Glomerular endothelial cell (primary cell): ENCODE measurements around the gene SPACA7. TPM values are rescaled to one million over a fixed set of nuclear protein-coding genes. Genes with fewer than 3 reads are reported as not detected.

Experiments
- DNase-seq: peaks from one replicate; pipeline ENCODE4 v3.0.0-alpha.2; 2011; ENCODE audit warnings: low read depth, low spot score; ENCODE audit errors: extremely low read depth
- total RNA-seq: library from RNA; depleted of rRNA; stranded (reverse); fragments of >200 nt; gene quantifications from 2 replicates; pipeline ENCODE4 v1.2.3, GENCODE V29; 2015

The SPACA7 gene, protein sequence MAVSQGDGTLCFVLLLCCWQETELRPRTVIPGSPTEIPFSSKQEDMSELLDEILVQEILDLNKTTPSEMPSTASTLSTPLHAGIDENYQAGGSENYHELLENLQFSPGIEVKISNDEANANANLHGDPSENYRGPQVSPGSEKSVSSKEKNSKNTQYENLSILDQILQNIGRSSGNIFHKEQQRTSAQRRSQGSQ
- total RNA-seq = not detected in 2 replicates

DNA sequence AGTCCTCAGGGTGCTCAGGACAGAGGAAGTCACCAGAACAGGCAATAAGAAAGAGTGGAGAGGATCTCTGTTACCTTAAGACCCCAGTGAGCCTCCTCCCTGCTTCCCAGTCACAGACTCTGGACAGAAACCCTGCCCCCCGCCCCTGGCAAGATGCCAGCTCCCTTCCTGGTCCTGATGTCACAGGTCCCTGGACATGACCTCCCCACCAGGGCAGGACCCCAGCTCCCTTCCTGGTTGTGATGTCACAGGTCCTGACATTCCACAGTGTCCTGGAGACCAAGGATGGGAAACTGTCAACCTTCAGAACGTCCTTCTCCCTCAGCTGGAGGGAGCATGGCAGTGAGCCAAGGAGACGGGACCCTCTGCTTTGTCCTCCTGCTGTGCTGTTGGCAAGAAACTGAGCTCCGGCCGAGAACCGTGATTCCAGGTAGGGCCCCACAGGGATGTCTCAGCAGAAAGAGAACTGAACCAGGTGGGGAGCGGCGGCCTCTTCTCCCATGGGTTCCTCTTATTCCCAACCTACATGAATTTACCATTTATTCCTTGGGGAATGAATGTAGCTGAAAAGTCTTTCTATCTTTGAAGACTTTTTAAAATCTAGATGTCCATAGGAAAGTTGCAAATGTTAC is at the start of gene SPACA7:
TSS of gene SPACA7 (plus strand) at position 306 of the 632 bp plus-strand sequence. CDS start at position 337, 31 bp downstream.
- DNase-seq = no peak

DNA sequence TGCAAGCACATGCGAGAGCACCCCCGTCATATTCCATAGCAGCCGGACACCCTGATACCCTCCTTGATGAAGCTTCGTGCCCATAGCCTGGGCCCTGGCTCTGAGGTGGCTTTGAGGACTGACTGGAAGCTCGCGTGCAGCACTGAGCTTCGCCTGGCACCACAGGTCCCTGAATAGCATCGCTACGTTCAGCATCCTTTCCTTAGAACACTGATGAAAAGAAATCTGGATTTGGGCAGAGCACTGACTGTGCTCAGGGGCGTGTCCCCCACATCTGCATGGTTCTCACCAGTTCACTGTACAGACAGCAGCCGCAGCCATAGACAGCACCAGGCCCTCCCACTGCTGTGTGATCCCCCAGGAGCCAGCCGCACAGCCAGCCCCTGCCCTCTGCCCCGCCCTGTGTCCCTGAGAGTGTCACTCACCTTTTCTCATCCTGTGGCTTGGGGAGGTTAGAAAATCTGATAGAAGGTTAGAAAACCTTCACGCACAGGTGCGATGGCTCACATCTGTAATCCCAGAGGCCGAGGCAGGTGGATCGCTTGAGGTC is 49.3 kb upstream of the SPACA7 start:
- no peak for DNase-seq

DNA sequence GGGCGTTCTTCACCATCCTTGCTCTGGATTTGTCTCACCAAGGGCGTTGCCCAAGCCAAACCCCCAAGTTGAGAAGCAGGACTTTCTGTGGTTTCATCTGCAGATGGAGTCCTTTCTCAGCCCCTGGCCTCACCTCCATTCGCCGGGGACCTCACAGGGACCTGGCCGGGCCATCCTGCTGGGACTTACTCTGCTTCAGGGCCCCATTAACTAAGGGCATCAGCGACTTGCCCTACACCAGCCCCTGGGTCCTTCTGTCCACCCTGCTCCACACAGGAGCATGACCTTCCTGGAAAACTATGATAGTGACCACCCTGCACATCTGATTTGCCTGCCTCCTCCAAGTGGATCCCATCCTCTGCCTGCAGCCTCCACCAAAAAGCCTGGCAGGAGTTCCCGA is 47.2 kb upstream of the SPACA7 start:
- no peak for DNase-seq

DNA sequence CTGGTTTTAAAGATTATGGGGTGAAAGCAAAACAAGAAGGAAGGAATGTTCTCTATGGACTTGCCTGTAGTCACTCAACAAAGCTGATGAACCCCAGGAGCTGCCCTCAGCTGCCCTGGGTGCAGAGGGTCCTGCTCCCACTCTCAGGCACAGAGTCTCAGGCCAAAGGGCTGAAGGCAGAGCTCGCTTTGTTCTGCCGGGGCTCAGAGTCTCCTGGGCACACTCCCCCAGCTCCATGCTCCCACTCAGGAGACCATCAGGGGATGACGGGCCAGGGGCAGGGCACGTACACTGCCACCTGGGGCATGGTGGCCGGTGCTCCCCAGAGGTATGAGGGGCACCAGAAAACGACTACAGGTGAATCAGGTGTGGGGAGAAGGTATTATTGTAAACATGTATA is 46.8 kb upstream of the SPACA7 start:
- no peak for DNase-seq

DNA sequence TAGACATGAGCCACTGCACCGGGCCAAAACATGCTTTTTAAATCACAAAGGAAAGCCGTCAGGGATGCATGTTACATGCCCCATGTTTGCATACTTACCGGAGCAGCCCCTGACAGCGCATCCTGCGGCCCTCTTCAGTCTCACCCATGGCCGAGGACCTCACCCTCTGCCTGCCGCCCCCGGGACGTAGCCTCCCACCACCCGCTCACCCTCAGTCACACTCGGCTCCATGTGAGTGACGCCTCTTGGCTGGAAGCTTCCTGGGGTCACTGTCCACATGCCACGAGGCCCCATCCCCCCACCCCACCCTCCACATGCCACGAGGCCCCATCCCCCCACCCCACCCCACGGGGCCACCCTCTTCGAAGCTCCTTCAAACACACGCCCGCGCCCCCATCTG is 46.1 kb upstream of the SPACA7 start:
- no peak for DNase-seq

DNA sequence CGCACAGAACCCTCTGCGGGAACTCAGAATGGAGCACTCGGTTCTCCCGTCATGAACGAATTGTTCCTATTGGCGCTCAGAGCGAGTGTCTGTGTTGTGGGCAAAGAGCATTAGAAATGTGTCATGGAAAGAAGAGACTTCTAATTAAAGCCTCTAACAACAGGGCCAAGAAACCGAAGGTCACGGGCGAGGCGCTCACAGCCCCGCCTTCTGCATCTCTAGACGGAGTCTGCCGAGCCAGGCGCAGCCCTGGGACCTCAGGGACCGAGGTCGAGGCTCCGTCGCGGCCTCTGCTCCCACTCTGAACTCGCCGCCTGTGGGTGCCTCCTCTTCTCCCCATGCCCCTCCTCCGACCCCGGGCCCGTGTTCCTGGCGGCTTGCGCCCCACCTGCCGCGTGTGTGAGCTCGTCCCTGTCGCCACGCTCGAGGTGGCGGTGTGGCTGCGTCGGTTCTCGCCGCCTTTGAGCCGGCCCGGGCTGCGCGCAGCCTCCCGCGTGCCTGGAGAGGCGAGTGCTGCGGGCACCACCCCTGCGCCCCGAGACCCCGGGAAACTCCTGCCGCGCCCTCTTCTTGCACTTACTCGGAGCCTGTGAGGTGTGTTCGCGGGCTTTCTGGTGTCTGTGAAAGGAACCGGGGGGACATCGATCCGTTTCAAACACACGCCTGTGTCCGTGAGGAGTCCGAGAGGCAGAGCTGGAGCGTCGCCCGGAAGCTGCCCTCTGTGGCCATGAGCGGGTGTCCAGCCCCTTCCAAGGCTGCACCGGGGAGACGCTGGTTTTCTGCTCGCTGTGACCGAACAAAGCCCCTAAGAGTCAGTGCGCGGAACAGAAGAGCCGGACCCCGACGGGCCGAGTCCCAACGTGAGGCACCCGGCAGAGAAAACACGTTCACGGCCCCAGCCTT is 45.4 kb upstream of the SPACA7 start:
- DNase-seq = no peak

DNA sequence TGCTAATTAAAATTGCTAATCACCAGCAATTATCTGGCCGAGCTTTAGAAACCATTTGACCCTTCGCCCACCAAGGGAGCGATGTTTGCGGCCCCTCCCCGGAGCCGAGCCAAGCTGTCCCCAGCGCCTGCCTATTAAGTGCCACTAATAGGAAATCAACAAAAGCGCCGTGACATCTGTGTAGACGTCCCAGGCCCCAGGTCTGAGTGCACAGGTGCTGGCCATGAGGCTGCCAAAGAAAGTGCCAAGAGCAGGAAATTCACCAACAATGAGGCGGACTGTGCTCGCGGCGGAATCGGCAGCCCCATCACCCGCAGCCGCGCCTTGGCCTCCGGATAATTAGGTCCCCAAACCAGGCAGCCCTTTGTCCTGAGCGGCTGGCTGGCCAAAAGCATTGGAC is 44.5 kb upstream of the SPACA7 start:
- no peak for DNase-seq

DNA sequence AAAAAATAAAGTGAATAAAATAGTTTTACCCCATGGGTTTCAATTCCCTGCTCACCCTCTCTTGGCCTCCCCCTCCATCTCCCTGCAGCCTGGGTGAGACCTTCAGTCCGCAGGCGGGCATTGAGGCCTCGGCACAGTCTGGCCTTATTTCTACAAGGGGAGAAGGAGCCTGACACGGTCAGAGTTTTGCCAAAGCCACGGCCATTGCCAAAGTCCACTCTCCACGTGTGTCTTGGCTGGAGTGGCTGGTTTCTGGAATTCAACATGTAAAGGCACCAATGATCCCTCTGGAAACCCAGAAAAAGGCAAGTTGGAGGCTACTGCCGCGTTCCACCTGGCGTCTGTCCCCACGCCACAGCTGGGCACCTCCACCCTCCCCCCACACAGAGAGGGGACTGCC is 43.4 kb upstream of the SPACA7 start:
- DNase-seq = no peak

DNA sequence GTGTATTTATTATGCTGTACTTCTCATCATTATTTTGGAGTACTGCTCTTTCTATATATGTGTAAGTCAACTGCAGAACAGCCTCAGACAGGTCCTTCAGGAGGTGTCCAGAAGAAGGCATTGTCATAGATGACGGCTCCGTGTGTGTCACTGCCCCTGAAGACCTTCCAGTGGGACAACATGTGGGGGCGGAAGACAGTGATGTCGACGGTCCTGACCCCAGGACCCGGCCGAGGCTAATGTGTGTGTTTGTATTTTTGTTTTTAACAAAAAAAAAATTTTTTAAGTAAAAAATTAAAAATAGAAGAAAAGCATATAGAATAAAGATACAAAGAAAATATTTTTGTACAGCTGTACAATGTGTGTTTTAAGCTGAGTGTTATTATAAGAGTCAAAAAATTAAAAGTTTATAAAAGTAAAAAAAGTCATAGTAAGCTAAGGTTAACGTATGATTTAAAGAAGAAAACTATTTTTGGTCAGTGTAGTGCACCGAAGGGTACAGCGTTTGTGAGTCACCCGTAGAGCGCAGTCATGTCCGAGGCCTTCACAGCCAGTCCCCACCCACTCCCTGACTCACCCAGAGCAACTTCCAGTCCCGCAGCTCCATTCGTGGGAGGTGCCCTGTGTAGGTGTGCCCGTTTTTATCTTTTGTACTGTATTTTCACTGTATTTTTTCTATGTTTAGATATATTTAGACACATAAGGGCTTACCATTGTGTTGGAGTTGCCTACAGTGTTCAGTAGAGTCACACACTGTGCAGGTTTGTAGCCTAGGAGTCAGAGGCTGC is 42.2 kb upstream of the SPACA7 start:
- DNase-seq = no peak

DNA sequence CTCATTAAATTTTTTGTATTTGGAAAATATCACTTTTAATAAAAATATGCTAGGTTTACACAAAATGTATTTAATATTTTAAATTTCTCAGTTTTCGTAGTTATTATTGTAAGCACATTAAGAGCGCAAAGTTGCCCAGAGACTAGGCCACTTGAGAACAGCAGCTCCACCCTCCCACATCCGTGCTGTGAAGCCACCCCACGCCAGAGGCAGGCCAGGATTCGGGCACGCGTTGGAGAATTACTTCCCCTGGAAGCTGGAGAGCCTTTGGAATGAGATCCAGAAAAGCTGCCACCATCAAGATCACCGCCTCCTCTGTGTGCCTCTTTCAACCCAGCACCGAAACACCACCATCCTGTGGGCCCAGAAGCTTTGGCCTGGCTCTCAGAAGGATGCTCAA is 41.0 kb upstream of the SPACA7 start:
- no peak for DNase-seq

DNA sequence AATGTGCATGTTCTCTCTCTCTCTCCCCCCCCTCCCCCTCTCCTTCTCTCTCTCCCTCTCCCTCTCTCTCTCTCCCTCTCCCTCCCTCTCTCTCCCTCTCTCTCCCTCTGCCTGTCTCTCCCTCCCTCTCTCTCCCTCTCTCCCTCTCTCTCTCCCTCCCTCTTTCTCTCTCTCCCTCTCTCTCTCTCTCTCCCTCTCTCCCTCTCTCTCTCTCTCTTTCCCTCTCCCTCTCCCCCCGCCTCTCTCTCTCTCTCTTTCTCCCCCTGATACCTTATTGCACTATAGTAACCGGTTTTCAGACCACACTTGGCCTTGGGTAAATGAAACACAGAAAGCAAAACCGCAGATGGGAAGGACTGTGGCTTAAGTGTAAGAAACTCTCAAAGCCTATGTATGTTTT is 34.7 kb upstream of the SPACA7 start:
- no peak for DNase-seq

DNA sequence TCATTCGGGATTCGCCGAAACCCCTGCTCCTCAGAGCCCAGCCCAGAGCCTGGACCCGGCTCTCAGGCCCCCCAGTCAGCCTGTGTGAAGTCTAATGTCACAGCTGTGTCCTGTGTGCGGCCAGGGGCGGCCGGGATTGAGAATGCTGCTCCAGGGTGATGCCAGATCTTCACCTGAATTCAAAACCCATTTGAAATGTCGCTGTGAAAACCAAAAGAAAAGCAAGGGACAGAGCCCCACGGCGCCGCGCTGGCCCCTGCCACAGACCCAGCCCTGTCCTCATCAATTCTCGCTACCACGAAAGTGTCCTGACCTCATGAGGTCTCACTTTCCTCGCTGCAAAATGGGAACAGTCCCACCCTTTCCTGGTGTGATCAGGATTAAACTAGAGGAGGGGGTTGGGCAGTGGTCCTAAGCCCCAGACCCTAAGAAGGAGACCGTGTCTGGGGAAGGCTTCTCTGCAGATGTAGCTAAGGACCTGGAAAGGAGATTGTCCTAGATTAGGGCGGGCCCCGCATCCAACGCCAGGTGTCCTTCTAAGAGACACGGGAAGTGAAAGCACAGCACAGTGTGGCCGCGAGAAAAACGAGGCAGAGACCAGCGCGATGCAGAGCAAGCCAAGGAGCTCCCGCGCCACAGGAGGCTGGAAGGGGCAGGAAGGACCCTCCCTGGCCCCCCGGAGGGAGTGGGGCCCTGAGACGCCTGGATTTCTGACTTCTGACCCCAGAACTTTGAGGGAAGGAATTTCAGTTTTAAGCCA is 34.0 kb upstream of the SPACA7 start:
- no peak for DNase-seq

DNA sequence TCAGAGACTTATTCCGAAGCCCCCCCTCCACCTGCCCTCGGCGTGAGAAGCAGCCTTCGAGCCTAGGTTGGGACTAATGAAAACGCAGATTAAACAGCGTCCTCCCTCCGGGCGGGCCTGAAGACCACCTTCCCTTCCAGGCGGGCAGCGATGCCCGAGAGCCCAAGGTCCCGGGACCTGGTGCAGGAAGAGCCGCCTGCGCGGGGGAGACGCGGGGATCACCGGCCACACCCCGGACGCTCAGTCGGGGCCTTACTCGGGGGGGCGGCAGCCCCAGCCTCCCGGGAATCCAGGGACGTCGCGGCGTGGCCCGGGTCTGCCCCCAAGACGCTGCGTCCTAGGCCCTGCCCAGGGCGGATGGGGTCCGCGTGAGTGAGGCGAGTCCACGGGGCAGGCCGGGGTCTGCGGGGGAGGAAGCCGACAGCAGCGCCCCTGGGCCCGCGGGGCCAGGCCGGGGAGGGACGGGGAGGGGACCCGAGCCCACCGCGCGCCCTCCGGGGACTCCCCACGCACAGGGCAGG is 33.3 kb upstream of the SPACA7 start:
- no peak for DNase-seq

DNA sequence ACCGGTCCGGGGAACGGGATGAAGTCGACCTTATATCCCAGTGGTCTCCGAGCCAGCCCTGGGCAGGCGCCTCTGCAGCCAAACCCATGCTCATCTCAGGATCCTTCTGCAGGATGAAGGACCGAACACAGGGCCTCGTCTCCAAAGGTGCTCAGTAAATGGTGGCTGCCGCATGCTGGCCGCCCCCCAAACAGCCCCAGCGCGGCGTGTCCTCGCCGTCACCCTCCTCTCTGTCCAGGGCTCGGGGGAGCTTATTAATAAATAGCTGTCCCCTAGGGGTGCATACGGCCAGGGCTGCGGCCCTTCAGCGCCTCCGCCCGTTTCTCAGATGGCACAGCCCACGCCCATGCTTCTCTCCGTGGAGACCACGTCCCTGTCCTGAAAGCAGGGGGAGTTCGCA is 32.6 kb upstream of the SPACA7 start:
- DNase-seq = no peak

DNA sequence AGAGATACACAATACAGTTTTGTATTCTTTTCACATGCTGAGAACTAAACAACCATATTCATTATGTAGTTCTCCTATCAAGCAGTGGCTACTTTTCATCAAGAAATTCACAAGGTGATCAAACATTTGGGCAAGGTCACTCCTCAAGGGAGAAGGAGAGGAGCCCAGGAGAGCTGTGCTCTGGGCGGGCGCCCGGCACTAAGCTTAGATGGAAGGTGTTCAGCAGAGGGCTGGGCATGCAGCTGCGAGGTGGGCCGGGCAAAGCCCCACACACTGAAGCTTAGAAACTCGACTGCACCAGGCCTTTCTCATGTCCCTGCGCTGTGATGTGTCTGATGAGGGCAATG is 30.4 kb upstream of the SPACA7 start:
- no peak for DNase-seq

DNA sequence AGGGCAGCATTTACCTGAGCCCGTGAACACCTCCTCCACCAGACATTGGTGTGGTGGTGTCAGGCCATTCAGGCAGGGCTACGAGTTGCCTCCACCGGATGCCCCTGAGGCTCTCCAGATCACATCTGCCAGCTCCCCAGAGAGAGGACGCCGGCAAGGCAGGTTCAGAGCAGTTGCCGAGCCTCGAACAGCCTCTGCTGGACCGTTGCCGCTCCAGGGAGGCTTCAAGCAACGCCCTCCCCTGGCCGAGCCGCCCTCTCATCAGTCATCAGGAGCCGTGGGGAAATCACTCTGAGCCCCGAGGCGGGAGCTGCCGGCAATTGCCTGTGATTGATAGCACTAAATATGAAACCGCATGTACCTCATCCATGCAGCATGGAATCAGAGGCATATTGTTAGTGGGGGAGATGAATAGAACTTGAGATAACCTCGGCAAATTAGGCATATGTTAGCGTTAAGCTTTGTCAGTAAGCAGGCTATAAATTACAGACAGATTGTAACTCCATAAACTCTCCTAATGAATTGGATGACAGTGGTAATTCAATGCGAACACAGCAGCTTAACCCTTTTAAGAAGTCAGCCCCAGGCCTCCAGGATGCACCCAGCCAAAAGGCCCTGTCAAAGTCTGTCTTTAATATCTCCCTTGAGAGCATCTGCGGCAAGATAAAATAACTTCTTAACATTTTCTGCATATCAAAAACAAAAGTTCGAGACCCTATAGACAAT is 29.8 kb upstream of the SPACA7 start:
- DNase-seq = no peak

DNA sequence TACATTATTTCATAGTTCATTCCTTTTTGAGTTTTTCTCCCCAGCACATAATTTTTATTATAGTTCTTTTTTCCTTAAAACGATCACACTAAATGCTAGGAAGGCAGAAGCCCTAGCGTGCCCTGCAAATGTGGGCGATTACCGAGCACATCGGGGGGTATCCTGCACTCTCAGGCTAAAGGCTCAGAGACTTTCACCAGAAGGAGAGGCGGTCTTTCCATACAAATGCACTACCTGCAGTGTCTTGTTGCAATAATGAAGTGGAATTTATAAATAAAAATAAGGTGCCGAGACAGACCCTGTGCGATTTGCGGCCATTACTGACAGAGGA is 29.3 kb upstream of the SPACA7 start:
- DNase-seq = no peak

DNA sequence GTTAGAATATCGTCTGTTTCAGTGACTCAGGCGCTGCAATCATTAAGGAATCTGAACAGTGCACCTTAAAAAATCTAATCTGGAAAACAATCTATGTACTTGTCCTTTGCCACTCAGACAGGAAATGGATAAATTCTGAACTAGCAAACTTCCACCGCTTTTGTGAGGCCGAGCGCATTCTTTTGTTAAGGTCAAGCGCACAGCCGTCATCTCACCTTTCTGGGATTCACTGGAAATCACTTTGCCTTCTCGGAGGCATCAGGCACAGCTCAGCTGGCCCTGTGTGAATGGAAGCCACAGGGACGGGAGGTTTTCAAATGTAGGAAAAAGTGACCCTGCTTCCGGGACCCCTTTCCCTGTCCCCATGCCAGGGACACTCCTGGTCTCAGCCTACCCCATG is 28.2 kb upstream of the SPACA7 start:
- no peak for DNase-seq

DNA sequence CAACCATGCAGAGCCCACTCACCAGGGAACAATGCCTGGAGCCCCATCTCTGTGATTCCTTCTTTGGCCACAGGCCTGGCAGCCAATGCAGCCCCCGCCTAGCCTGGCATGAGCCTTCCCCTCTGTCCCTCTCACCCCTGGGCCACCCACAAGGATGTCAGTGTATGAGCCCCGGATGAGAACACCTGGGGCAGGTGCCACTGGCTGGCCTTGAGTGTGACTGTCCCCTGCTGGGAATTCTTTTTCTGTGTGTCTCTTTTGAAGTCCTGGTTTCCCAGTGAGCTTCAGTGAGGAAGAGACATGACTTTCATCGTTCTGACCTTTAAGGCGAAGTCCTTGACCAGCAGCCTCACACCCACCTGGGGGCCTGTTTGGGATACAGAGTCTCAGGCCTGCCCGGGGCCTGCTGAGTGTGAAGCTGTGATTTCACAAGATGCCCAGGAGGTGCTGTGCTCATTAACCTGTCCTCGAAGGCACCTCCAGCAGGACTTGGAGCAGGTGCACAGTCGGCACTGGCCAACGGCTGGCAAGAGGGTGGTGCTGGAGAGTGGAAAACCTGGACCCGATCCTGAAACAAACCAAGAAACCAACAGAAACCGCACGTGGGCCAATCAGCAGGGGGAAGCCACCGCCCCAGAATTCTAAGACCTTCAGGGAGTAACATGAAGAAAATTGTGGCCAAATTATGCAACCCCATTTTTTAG is 27.4 kb upstream of the SPACA7 start:
- no peak for DNase-seq
